ENCODE results near the gene MSI2.

The MSI2 gene

GRCh38 chr17:57665128-57665527 lies 408.8 kb downstream of the MSI2 start:
- DNase-seq (ENCODE audit: low read depth): peak; percentile 46

- DNase-seq (ENCODE audit: low read depth): no peak
These were observed 409.4 kb downstream of the MSI2 start for GRCh38 chr17:57665696-57666095.

- DNase-seq (ENCODE audit: low read depth): no peak
These were observed 410.0 kb downstream of the MSI2 start for GRCh38 chr17:57666201-57666870.

GRCh38 chr17:57666946-57667345 lies 410.6 kb downstream of the MSI2 start:
- DNase-seq (ENCODE audit: low read depth): no peak

GRCh38 chr17:57667461-57667923 lies 411.2 kb downstream of the MSI2 start:
- no peak for DNase-seq (ENCODE audit: low read depth)

- no peak for DNase-seq (ENCODE audit: low read depth)
These were observed 412.0 kb downstream of the MSI2 start for GRCh38 chr17:57668332-57668731.

GRCh38 chr17:57669671-57670529 lies 413.6 kb downstream of the MSI2 start:
- no peak for DNase-seq (ENCODE audit: low read depth)

- DNase-seq (ENCODE audit: low read depth): no peak
These were observed 414.6 kb downstream of the MSI2 start for GRCh38 chr17:57670769-57671569.

GRCh38 chr17:57671667-57672632 lies 415.6 kb downstream of the MSI2 start:
- peak; percentile 80 for DNase-seq (ENCODE audit: low read depth)

GRCh38 chr17:57672971-57673370 lies 416.6 kb downstream of the MSI2 start:
- DNase-seq (ENCODE audit: low read depth): no peak

GRCh38 chr17:57674894-57675293 lies 418.6 kb downstream of the MSI2 start:
- no peak for DNase-seq (ENCODE audit: low read depth)

- DNase-seq (ENCODE audit: low read depth): no peak
These were observed 419.4 kb downstream of the MSI2 start for GRCh38 chr17:57675427-57676387.

GRCh38 chr17:57676543-57676942 lies 420.2 kb downstream of the MSI2 start:
- no peak for DNase-seq (ENCODE audit: low read depth)

GRCh38 chr17:57677301-57677700 lies 421.0 kb downstream of the MSI2 start:
- no peak for DNase-seq (ENCODE audit: low read depth)

GRCh38 chr17:57677858-57678257 lies 421.5 kb downstream of the MSI2 start:
- no peak for DNase-seq (ENCODE audit: low read depth)

GRCh38 chr17:57678393-57678792 lies 422.1 kb downstream of the MSI2 start:
- DNase-seq (ENCODE audit: low read depth): no peak

- DNase-seq (ENCODE audit: low read depth): no peak
These were observed 423.0 kb downstream of the MSI2 start for GRCh38 chr17:57679356-57679755.

- no peak for DNase-seq (ENCODE audit: low read depth)
These were observed 423.8 kb downstream of the MSI2 start for GRCh38 chr17:57679906-57680695.

GRCh38 chr17:57682701-57683100 lies 426.4 kb downstream of the MSI2 start:
- DNase-seq (ENCODE audit: low read depth): no peak
